Common myeloid progenitor, CD34-positive (primary cell): ENCODE measurements around the gene XPR1.

Experiments used
- CTCF ChIA-PET: fragments of 350-600 bp; sonication (Branson Sonifier 250); formaldehyde crosslinking; loops from one replicate; lab custom pipeline; 2021; ENCODE audit warnings: antibody characterized with exemption; lab: Charles Lee
- POLR2A ChIA-PET: fragments of 350-600 bp; sonication (Branson Sonifier 250); formaldehyde crosslinking; loops from one replicate; lab custom pipeline; 2021; ENCODE audit warnings: antibody characterized with exemption; lab: Charles Lee
- DNase-seq, 3 donors: peaks; one replicate each; pipeline versions ENCODE4 v3.0.0 to v3.0.0-alpha.2; 2013
- H3K27ac ChIP-seq, 2 experiments: 1 replicate in 1 of 2; 2 replicates in 1 of 2; pipeline ENCODE4 v1.7.0; 2013; ENCODE audit warnings: inconsistent platforms in 2 of 2, low read length in 2 of 2, mild to moderate bottlenecking in 2 of 2, low read depth in 1 of 2, moderate library complexity in 1 of 2; ENCODE audit not compliant: severe bottlenecking in 2 of 2, insufficient read depth in 1 of 2, poor library complexity in 1 of 2
- H3K27me3 ChIP-seq, 5 experiments: replicated peaks in 2 of 5; 1 replicate in 3 of 5; 2 replicates in 2 of 5; pipeline versions ENCODE4 v1.6.1 to v1.7.0; 2013; ENCODE audit warnings: low read length in 4 of 5, mild to moderate bottlenecking in 2 of 5, moderate library complexity in 2 of 5, inconsistent platforms in 1 of 5; ENCODE audit not compliant: insufficient read depth in 5 of 5, control insufficient read depth in 4 of 5
- H3K36me3 ChIP-seq, 4 experiments: 1 replicate in 2 of 4; 2 replicates in 2 of 4; pipeline versions ENCODE4 v1.6.1 to v1.7.0; 2013; ENCODE audit warnings: low read length in 3 of 4, control low read depth in 1 of 4, mild to moderate bottlenecking in 1 of 4; ENCODE audit not compliant: control insufficient read depth in 4 of 4, insufficient read depth in 4 of 4
- H3K4me1 ChIP-seq, 4 experiments: 1 replicate in 3 of 4; 2 replicates in 1 of 4; pipeline versions ENCODE4 v1.6.1 to v1.7.1; 2013; ENCODE audit warnings: low read length in 3 of 4, mild to moderate bottlenecking in 3 of 4, control low read depth in 1 of 4, inconsistent platforms in 1 of 4, moderate library complexity in 1 of 4; ENCODE audit not compliant: control insufficient read depth in 4 of 4, insufficient read depth in 4 of 4; ENCODE audit errors: control extremely low read depth in 1 of 4
- H3K4me3 ChIP-seq, 7 experiments: 1 replicate in 4 of 7; 2 replicates in 3 of 7; pipeline versions ENCODE4 v1.5.1 to v1.7.0; 2013; ENCODE audit warnings: mild to moderate bottlenecking in 7 of 7, low read length in 6 of 7, moderate library complexity in 6 of 7, inconsistent platforms in 2 of 7, low read depth in 2 of 7, control low read depth in 1 of 7; ENCODE audit not compliant: insufficient read depth in 4 of 7, control insufficient read depth in 1 of 7; ENCODE audit errors: extremely low read depth in 1 of 7
- H3K9me3 ChIP-seq, 5 experiments: 1 replicate in 4 of 5; 2 replicates in 1 of 5; pipeline versions ENCODE4 v1.6.1 to v1.7.1; 2013; ENCODE audit warnings: low read length in 4 of 5, mild to moderate bottlenecking in 2 of 5, inconsistent platforms in 1 of 5, low read depth in 1 of 5, moderate library complexity in 1 of 5; ENCODE audit not compliant: control insufficient read depth in 4 of 5, insufficient read depth in 2 of 5; ENCODE audit errors: control extremely low read depth in 1 of 5
- WGBS: methylation state at CpG from one replicate; pipeline ENCODE4 v1.1.5; 2013; ENCODE audit not compliant: insufficient coverage; 5-methylcytosine and 5-hydroxymethylcytosine counted together

XPR1 gene

GRCh38 chr1:180907313-180908055 lies 275.7 kb downstream of the XPR1 start:
- peaks cover 0 to 20% (median 6%) of the 10 kb centered on the region in 5 experiments for H3K27me3 ChIP-seq
- H3K4me3 ChIP-seq = no peak overlapping the region
- no peaks in the 10 kb centered on the region for H3K36me3 ChIP-seq
- H3K4me1 ChIP-seq = peaks cover 0 to 10% (median 9%) of the 10 kb centered on the region in 4 experiments
- no peaks in the 10 kb centered on the region for H3K9me3 ChIP-seq
- DNase-seq = no peak
- ChIA-PET CTCF (no interaction called here), POLR2A (no interaction called here)
- 95% methylated on average over 6 of the region's 10 CpGs for whole genome bisulfite sequencing
- no peak overlapping the region for H3K27ac ChIP-seq

GRCh38 chr1:180908074-180908765 lies 276.4 kb downstream of the XPR1 start:
- 98% methylated on average over 11 of the region's 15 CpGs for WGBS
- H3K4me3 ChIP-seq = no peak overlapping the region
- ChIA-PET CTCF (interaction anchor here (1.3 kb wide), 1 partner anchor 23 kb away, joined by 3 read pairs; no protein-coding TSS in a partner anchor), POLR2A (no interaction called here)
- H3K27me3 ChIP-seq = peaks cover 0 to 27% (median 6%) of the 10 kb centered on the region in 5 experiments
- no peak for DNase-seq
- H3K27ac ChIP-seq = no peak overlapping the region
- H3K36me3 ChIP-seq = no peaks in the 10 kb centered on the region
- H3K4me1 ChIP-seq = peaks cover 0 to 17% (median 16%) of the 10 kb centered on the region in 4 experiments
- H3K9me3 ChIP-seq = no peaks in the 10 kb centered on the region

GRCh38 chr1:180909005-180909414 lies 277.2 kb downstream of the XPR1 start:
- ChIA-PET POLR2A (no interaction called here), CTCF (interaction anchor here (1.3 to 1.9 kb wide), 2 partner anchors 17 to 23 kb away, joined by 3 to 5 read pairs; no protein-coding TSS in a partner anchor)
- no peak overlapping the region for H3K4me3 ChIP-seq
- WGBS = 90% methylated on average over 3 of the region's 3 CpGs
- H3K36me3 ChIP-seq = no peaks in the 10 kb centered on the region
- H3K27me3 ChIP-seq = peaks cover 0 to 35% (median 12%) of the 10 kb centered on the region in 5 experiments
- H3K4me1 ChIP-seq = peaks cover 0 to 19% (median 16%) of the 10 kb centered on the region in 4 experiments
- no peak overlapping the region for H3K27ac ChIP-seq
- H3K9me3 ChIP-seq = no peaks in the 10 kb centered on the region
- no peak for DNase-seq

- Histone ChIP-seq H3K4me1 (peaks cover 0 to 19% (median 16%) of the 10 kb centered on the region in 4 experiments), H3K4me3 (no peak overlapping the region), H3K36me3 (no peaks in the 10 kb centered on the region), H3K9me3 (no peaks in the 10 kb centered on the region), H3K27ac (no peak overlapping the region), H3K27me3 (peaks cover 0 to 40% (median 15%) of the 10 kb centered on the region in 5 experiments)
- DNase-seq = no peak
- WGBS = 100% methylated on average over 3 of the region's 5 CpGs
- POLR2A ChIA-PET = no interaction called here
- CTCF ChIA-PET = interaction anchor here (1.3 to 1.9 kb wide), 2 partner anchors 16 to 24 kb away, joined by 3 to 5 read pairs; no protein-coding TSS in a partner anchor
These were observed 277.7 kb downstream of the XPR1 start for GRCh38 chr1:180909462-180909976.

- Histone ChIP-seq H3K27me3 (peaks cover 0 to 52% (median 15%) of the 10 kb centered on the region in 5 experiments), H3K36me3 (no peaks in the 10 kb centered on the region), H3K27ac (no peak overlapping the region), H3K4me3 (peak overlapping the region in 6 of 7 experiments; percentile 20 to 75 (median 66)), H3K9me3 (no peaks in the 10 kb centered on the region), H3K4me1 (peaks cover 0 to 19% (median 16%) of the 10 kb centered on the region in 4 experiments)
- DNase-seq = peak in 1 of 3 donors; percentile 43
- CTCF ChIA-PET = interaction anchor here (0.7 to 1.6 kb wide), 4 partner anchors 11 to 66 kb away, joined by 3 to 5 read pairs (median 3); no protein-coding TSS in a partner anchor
- 36% methylated on average over 17 of the region's 17 CpGs for WGBS
- POLR2A ChIA-PET = no interaction called here
These were observed 279.9 kb downstream of the XPR1 start for GRCh38 chr1:180911640-180912191.

GRCh38 chr1:180912211-180912800 lies 280.5 kb downstream of the XPR1 start:
- no peak overlapping the region for H3K27ac ChIP-seq
- H3K9me3 ChIP-seq = no peaks in the 10 kb centered on the region
- peak overlapping the region; percentile 23 to 75 (median 61) for H3K4me3 ChIP-seq
- H3K4me1 ChIP-seq = peaks cover 0 to 19% (median 16%) of the 10 kb centered on the region in 4 experiments
- DNase-seq = peak in 1 of 3 donors; percentile 49
- CTCF ChIA-PET = interaction anchor here (1.1 to 1.6 kb wide), 3 partner anchors 12 to 65 kb away, joined by 3 to 5 read pairs (median 3); no protein-coding TSS in a partner anchor
- WGBS = under 1% methylated on average over 71 of the region's 71 CpGs
- peaks cover 0 to 52% (median 15%) of the 10 kb centered on the region in 5 experiments for H3K27me3 ChIP-seq
- no peaks in the 10 kb centered on the region for H3K36me3 ChIP-seq
- POLR2A ChIA-PET = no interaction called here
